Endodermal cell (in vitro differentiated cells): Measurements from ENCODE around the gene PECR. TPM values are rescaled to one million over a fixed set of nuclear protein-coding genes. Genes with fewer than 3 reads are reported as not detected.

Source experiments
- DNase-seq: peaks from one replicate; pipeline ENCODE4 v3.0.0-alpha.2; 2017
- H3K27ac ChIP-seq: 2 replicates; pipeline ENCODE4 v1.5.1; 2013; ENCODE audit warnings: mild to moderate bottlenecking, low read depth, low read length, moderate library complexity
- H3K27me3 ChIP-seq: 2 replicates; pipeline ENCODE4 v1.6.1; 2013; ENCODE audit warnings: mild to moderate bottlenecking, low read length, moderate library complexity; ENCODE audit not compliant: insufficient read depth, control insufficient read depth, poor library complexity, severe bottlenecking
- H3K36me3 ChIP-seq: 2 replicates; pipeline ENCODE4 v1.7.0; 2013; ENCODE audit warnings: mild to moderate bottlenecking, low read length, moderate library complexity; ENCODE audit not compliant: control insufficient read depth, insufficient read depth
- H3K4me1 ChIP-seq: one replicate; pipeline ENCODE4 v1.7.0; 2013; ENCODE audit warnings: low read length; ENCODE audit not compliant: control insufficient read depth, insufficient read depth
- H3K4me3 ChIP-seq: 2 replicates; pipeline ENCODE4 v1.5.1; 2013; ENCODE audit warnings: mild to moderate bottlenecking, low read length, moderate library complexity
- H3K9ac ChIP-seq: 2 replicates; pipeline ENCODE4 v1.6.1; 2013; ENCODE audit warnings: mild to moderate bottlenecking, low read length, moderate library complexity; ENCODE audit not compliant: poor library complexity, severe bottlenecking; ENCODE audit errors: extremely low read depth
- H3K9me3 ChIP-seq: 2 replicates; pipeline ENCODE4 v1.6.1; 2013; ENCODE audit warnings: mild to moderate bottlenecking, low read length, moderate library complexity; ENCODE audit not compliant: control insufficient read depth
- H3K27ac Mint-ChIP-seq: 2 replicates; pipeline ENCODE4 v1.8.0; 2020; ENCODE audit warnings: mixed read lengths
- H3K27me3 Mint-ChIP-seq: 2 replicates; pipeline ENCODE4 v1.8.0; 2021; ENCODE audit warnings: mild to moderate bottlenecking, mixed read lengths; ENCODE audit not compliant: insufficient read depth
- H3K36me3 Mint-ChIP-seq: 2 replicates; pipeline ENCODE4 v1.8.0; 2020; ENCODE audit warnings: low read depth, mixed read lengths
- H3K4me1 Mint-ChIP-seq: 2 replicates; pipeline ENCODE4 v1.8.0; 2020; ENCODE audit warnings: mixed read lengths
- H3K4me3 Mint-ChIP-seq: 2 replicates; pipeline ENCODE4 v1.8.0; 2020; ENCODE audit warnings: mild to moderate bottlenecking, moderate library complexity, mixed read lengths
- H3K9me3 Mint-ChIP-seq: 2 replicates; pipeline ENCODE4 v1.8.0; 2020; ENCODE audit warnings: mild to moderate bottlenecking, mixed read lengths
- CTCF ChIP-seq: fragments of 200-600 bp; sonication (generic); conservative IDR thresholded peaks from 2 replicates; pipeline ENCODE4 v1.5.0; 2021; ENCODE audit warnings: antibody characterized with exemption, mild to moderate bottlenecking
- WGBS, 2 experiments: methylation state at CpG; one replicate each; pipeline versions ENCODE4 v1.1.5 to v1.1.7; 2013; ENCODE audit warnings: missing lambda C conversion rate in 2 of 2, mixed read lengths in 1 of 2; ENCODE audit not compliant: insufficient coverage in 1 of 2, insufficient read length in 1 of 2; 5-methylcytosine and 5-hydroxymethylcytosine counted together
- total RNA-seq, 2 donors: library from RNA; stranded (reverse); fragmentation: NEBNext Ultra II Directional in 1 of 2; extraction: Animal tissue kit (Norgen Biotek cat#: 25700) in 1 of 2; gene quantifications; 2 replicates in 1 of 2; 3 replicates in 1 of 2; pipeline ENCODE4 v1.2.1, GENCODE V29; 2021

The PECR gene
- total RNA-seq, 2 donors from 2014 or later = 12.5 to 17.0 TPM

GRCh38 chr2:216094701-216095100 is 13.1 kb upstream of the PECR start:
- Histone ChIP-seq H3K9ac (no peak overlapping the region), H3K27me3 (no peaks in the 10 kb centered on the region), H3K27ac (no peak overlapping the region), H3K36me3 (no peaks in the 10 kb centered on the region), H3K4me3 (no peak overlapping the region), H3K9me3 (no peaks in the 10 kb centered on the region), H3K4me1 (no peaks in the 10 kb centered on the region)
- no peak overlapping the region for H3K4me3 Mint-ChIP-seq
- H3K27me3 Mint-ChIP-seq = no peaks in the 10 kb centered on the region
- no peak for DNase-seq
- no peaks in the 10 kb centered on the region for H3K4me1 Mint-ChIP-seq
- no peak overlapping the region for H3K27ac Mint-ChIP-seq
- no peaks in the 10 kb centered on the region for H3K36me3 Mint-ChIP-seq
- TF ChIP-seq CTCF = no peak
- WGBS, 2 experiments = 92 to 93% methylated on average over 3 of the region's 3 CpGs
- H3K9me3 Mint-ChIP-seq = no peaks in the 10 kb centered on the region

DNA sequence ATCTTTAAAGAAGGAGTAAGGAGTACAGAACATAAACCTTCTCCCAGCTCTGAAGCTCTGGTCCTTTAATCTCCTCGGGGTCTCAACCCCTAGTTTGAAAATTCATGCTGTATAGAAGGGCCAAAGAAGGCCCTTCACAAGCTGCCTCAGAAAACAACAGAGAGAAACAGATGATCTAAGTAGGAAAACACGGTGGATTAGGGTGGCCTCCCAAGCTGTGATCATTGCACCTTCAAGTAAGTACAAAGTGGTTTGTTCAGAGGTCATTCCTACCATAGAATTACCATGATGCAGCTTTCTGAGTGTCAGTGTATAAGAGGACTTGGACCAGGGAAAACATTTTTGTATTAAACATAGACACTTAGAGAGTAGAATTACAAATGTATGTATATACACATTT is 11.0 kb upstream of the PECR start:
- no peak overlapping the region for H3K4me3 Mint-ChIP-seq
- H3K36me3 ChIP-seq = no peaks in the 10 kb centered on the region
- H3K27ac ChIP-seq = no peak overlapping the region
- H3K9me3 Mint-ChIP-seq = no peaks in the 10 kb centered on the region
- no peak for DNase-seq
- H3K4me3 ChIP-seq = no peak overlapping the region
- no peaks in the 10 kb centered on the region for H3K4me1 Mint-ChIP-seq
- no peaks in the 10 kb centered on the region for H3K9me3 ChIP-seq
- no peaks in the 10 kb centered on the region for H3K27me3 ChIP-seq
- H3K36me3 Mint-ChIP-seq = no peaks in the 10 kb centered on the region
- H3K27me3 Mint-ChIP-seq = no peaks in the 10 kb centered on the region
- WGBS, 2 experiments = 71 to 84% methylated on average over 1 to 2 of the region's 2 CpGs
- no peak overlapping the region for H3K9ac ChIP-seq
- no peak overlapping the region for H3K27ac Mint-ChIP-seq
- no peak for TF ChIP-seq CTCF
- no peaks in the 10 kb centered on the region for H3K4me1 ChIP-seq

DNA sequence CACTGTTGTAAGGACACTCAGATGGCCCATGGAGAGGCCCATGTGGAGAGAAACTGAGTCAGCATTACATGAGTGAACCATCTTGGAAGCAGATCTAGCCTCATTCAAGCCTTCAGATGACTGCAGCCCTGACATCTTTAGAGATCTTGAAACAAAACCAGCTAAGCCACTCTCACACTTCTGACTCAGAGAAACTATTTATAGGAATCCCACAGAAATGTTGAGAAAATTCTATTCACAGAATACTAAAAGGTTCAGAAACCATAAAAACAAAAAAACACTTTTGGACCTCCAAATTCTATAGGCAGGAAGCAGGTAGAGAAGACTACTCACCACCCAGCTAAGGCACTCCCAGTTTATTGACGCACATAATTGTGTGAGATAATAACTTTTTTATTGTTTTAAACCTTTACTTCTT is 8.8 kb upstream of the PECR start:
- Histone ChIP-seq H3K9ac (no peak overlapping the region), H3K36me3 (no peaks in the 10 kb centered on the region), H3K27me3 (no peaks in the 10 kb centered on the region), H3K4me1 (no peaks in the 10 kb centered on the region), H3K4me3 (no peak overlapping the region), H3K9me3 (no peaks in the 10 kb centered on the region), H3K27ac (no peak overlapping the region)
- Mint-ChIP-seq H3K27ac (no peak overlapping the region), H3K4me3 (no peak overlapping the region), H3K9me3 (no peaks in the 10 kb centered on the region), H3K27me3 (no peaks in the 10 kb centered on the region), H3K4me1 (no peaks in the 10 kb centered on the region), H3K36me3 (no peaks in the 10 kb centered on the region)
- TF ChIP-seq CTCF = no peak
- WGBS, 2 experiments = no CpG with 5 or more reads among the region's 1 CpG
- peak; percentile 24 for DNase-seq
